CD4-positive, alpha-beta T cell treated with Interleukin-17A for 1 hour (primary cell): ENCODE measurements around the gene ACR.
"Not testable (repeated sequence)": the region's sequence is repeated elsewhere in the genome, so short reads cannot be mapped to it uniquely, and the experiment has no call there.

Experiments
- DNase-seq: peaks from one replicate; pipeline ENCODE4 v3.0.0-alpha.2; 2020

The ACR gene

GRCh38 chr22:50785289-50785688, 47.3 kb downstream of the ACR start:
- not testable (repeated sequence) for DNase-seq

- DNase-seq: not testable (repeated sequence)
Observed at GRCh38 chr22:50786936-50787335, 48.9 kb downstream of the ACR start.
